K562 (cell line): ENCODE data around the gene HARS1. TPM values are rescaled to one million over a fixed set of nuclear protein-coding genes. Genes with fewer than 3 reads are reported as not detected.

Experiments used
- CBFA2T2 ChIP-seq: fragments of 450-650 bp; conservative IDR thresholded peaks from 2 replicates; pipeline ENCODE4 v1.6.1; 2017; ENCODE audit warnings: mild to moderate bottlenecking
- CTBP1 ChIP-seq: fragments of 450-650 bp; IDR thresholded peaks from 2 replicates; pipeline ENCODE4 v1.6.1; 2016; ENCODE audit warnings: borderline replicate concordance
- FOSL1 ChIP-seq: fragments of 200-800 bp; sonication (Bioruptor generic); conservative IDR thresholded peaks from 2 replicates; pipeline ENCODE4 v1.6.1; 2016; ENCODE audit warnings: missing genetic modification characterization, missing compliant biosample characterization
- HSF4 ChIP-seq: fragments of 250-450 bp; sonication (Bioruptor Pico); IDR thresholded peaks from 2 replicates; pipeline ENCODE4 v2.1.2; 2022; ENCODE audit warnings: mild to moderate bottlenecking, moderate library complexity, borderline replicate concordance
- MTA1 ChIP-seq: fragments of 450-650 bp; IDR thresholded peaks from 2 replicates; pipeline ENCODE4 v1.6.1; 2017; ENCODE audit warnings: borderline replicate concordance
- NCOA4 ChIP-seq: fragments of 450-650 bp; IDR thresholded peaks from 2 replicates; pipeline ENCODE4 v1.6.1; 2018; ENCODE audit warnings: mild to moderate bottlenecking; ENCODE audit not compliant: partially characterized antibody
- NR2C1 ChIP-seq, 2 experiments: fragments of 450-650 bp; IDR thresholded peaks; 2 replicates each; pipeline ENCODE4 v1.6.1; 2017; ENCODE audit warnings: mild to moderate bottlenecking in 2 of 2, antibody characterized with exemption in 1 of 2, inconsistent platforms in 1 of 2, missing compliant biosample characterization in 1 of 2, missing genetic modification characterization in 1 of 2
- RBBP5 ChIP-seq: fragments of 200-600 bp; sonication (generic); IDR thresholded peaks from 2 replicates; pipeline ENCODE4 v1.6.1; 2012; ENCODE audit warnings: borderline replicate concordance, mild to moderate bottlenecking, low read length, control low read depth, inconsistent platforms; ENCODE audit not compliant: insufficient read depth, poor library complexity, severe bottlenecking
- UBTF ChIP-seq, 2 experiments: IDR thresholded peaks; 2 replicates each; pipeline ENCODE4 v1.6.1; 2012; ENCODE audit warnings: improper control_type of control experiment in 2 of 2, low read depth in 2 of 2, low read length in 2 of 2, borderline replicate concordance in 1 of 2
- ZFPM2 ChIP-seq: fragments of 250-450 bp; sonication (Bioruptor Pico); IDR thresholded peaks from 2 replicates; pipeline ENCODE4 v1.5.1; 2022; ENCODE audit warnings: mild to moderate bottlenecking
- ZNF212 ChIP-seq: fragments of 450-650 bp; formaldehyde crosslinking; IDR thresholded peaks from 2 replicates; pipeline ENCODE4 v1.4.0; 2020; ENCODE audit warnings: mild to moderate bottlenecking
- polyA plus RNA-seq, 8 experiments: library from polyadenylated mRNA; depleted of rRNA in 4 of 8; stranded (reverse) in 5 of 8; unstranded in 3 of 8; fragments of >200 nt; fragmentation: Nextera tagmentation in 2 of 8; fragmentation: Illumina TruSeq in 1 of 8; extraction: Ambion mirVana in 2 of 8; extraction: Trizol in 1 of 8; gene quantifications; 2 replicates each; pipeline versions ENCODE4 v1.2.1 to v1.2.3, GENCODE V29; 2011 to 2014; ENCODE audit warnings: inconsistent platforms in 1 of 8, missing spikeins in 1 of 8
- total RNA-seq, 7 experiments: library from RNA; depleted of rRNA in 6 of 7; stranded (reverse); fragments of >200 nt in 6 of 7; fragmentation: Illumina TruSeq in 2 of 7; extraction: Trizol in 2 of 7; gene quantifications; 2 replicates each; pipeline versions ENCODE4 v1.2.1 to v1.2.3, GENCODE V29; 2011 to 2021; ENCODE audit warnings: low replicate concordance in 1 of 7
- TF ChIP-seq, protein P1 (sequence below), 2 experiments: fragments of 450-650 bp; formaldehyde crosslinking in 1 of 2; IDR thresholded peaks; 2 replicates each; pipeline versions ENCODE4 v1.4.0 to v1.6.1; 2014 to 2020; ENCODE audit warnings: mild to moderate bottlenecking in 2 of 2, borderline replicate concordance in 1 of 2, low read depth in 1 of 2
- TF ChIP-seq, protein P2 (sequence below): fragments of 250-450 bp; sonication (Bioruptor Pico); IDR thresholded peaks from 2 replicates; pipeline ENCODE4 v1.5.0; 2020; ENCODE audit warnings: mild to moderate bottlenecking, borderline replicate concordance

Gene HARS1
- total and polyA plus RNA-seq, 9 of the 15 experiments (the other 6 are each of a cell fraction or from before 2014, with no cell fraction given), result 13.5 to 88.5 (median 75.2) TPM

DNA sequence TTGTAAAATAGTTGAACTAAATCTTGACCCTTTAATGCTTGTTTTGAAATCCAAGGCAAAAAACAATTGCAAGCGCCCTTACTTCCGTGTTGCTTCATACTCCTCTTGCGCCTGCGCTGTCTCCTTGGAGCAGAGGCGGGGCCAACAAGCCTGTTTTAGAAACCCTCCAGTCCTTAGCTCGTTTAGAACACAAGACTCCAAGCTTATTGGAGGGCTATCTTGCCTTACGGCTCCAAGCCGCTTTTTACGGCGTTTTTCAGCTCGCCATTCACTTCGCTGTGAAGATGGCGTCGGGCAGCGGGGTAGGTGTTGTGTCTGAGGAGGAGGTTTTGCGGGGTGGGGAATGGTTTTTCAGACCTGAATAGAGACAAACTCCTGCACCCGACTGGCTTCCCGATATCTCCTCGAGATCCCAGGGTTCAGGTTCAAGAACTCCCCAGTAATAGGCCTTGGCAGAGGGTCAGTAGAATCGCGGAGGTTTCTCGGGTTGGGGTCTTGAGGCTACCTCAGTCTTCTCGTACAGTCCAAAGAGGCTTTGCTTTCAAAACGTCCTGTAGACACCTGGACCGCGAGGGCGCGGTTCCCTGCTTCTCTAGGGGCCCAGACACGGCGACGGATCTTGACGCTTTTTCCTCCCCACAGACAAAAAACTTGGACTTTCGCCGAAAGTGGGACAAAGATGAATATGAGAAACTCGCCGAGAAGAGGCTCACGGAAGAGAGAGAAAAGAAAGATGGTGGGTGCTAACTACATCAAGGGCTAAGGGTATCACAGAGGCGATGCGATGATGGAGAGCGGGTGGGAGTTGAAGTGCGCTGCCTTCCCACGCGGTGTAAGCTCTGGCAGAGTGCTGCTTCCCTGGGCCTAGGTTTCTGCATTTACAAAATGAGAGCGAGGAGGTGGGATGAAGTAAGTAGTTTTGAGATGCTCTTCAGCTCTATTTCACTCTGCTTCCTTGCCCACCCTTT, 9.3 kb upstream of the HARS1 start, which contains the start of gene ZMAT2 (continued):
- TF ChIP-seq FOSL1 (tag) (0 out of 2 replicates have a peak, but pooled peaks have one; percentile 22), ZFPM2 (no peak), NR2C1 (IDR thresholded peaks at IDR 0.05) (no peak), NR2C1 (tag; IDR thresholded peaks at IDR 0.05) (no peak), CBFA2T2 (no peak), UBTF (IDR thresholded peaks at IDR 0.05; ENCODE audit: borderline replicate concordance in 1 of 2, low read depth in 2 of 2, low read length in 2 of 2) (no peak), ZNF212 (CRISPR knock-in tag) (no peak), NCOA4 (no peak), CTBP1 (no peak; the same call in 1 of the 2 replicates), HSF4 (CRISPR knock-in tag) (no peak), MTA1 (no peak), RBBP5 (no peak)
- TF ChIP-seq, protein P1, sequence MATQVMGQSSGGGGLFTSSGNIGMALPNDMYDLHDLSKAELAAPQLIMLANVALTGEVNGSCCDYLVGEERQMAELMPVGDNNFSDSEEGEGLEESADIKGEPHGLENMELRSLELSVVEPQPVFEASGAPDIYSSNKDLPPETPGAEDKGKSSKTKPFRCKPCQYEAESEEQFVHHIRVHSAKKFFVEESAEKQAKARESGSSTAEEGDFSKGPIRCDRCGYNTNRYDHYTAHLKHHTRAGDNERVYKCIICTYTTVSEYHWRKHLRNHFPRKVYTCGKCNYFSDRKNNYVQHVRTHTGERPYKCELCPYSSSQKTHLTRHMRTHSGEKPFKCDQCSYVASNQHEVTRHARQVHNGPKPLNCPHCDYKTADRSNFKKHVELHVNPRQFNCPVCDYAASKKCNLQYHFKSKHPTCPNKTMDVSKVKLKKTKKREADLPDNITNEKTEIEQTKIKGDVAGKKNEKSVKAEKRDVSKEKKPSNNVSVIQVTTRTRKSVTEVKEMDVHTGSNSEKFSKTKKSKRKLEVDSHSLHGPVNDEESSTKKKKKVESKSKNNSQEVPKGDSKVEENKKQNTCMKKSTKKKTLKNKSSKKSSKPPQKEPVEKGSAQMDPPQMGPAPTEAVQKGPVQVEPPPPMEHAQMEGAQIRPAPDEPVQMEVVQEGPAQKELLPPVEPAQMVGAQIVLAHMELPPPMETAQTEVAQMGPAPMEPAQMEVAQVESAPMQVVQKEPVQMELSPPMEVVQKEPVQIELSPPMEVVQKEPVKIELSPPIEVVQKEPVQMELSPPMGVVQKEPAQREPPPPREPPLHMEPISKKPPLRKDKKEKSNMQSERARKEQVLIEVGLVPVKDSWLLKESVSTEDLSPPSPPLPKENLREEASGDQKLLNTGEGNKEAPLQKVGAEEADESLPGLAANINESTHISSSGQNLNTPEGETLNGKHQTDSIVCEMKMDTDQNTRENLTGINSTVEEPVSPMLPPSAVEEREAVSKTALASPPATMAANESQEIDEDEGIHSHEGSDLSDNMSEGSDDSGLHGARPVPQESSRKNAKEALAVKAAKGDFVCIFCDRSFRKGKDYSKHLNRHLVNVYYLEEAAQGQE (IDR thresholded peaks at IDR 0.05; ENCODE audit: borderline replicate concordance), result no peak
- TF ChIP-seq, protein P1 (CRISPR knock-in tag; IDR thresholded peaks at IDR 0.05; ENCODE audit: low read depth), result no peak
- TF ChIP-seq, protein P2, sequence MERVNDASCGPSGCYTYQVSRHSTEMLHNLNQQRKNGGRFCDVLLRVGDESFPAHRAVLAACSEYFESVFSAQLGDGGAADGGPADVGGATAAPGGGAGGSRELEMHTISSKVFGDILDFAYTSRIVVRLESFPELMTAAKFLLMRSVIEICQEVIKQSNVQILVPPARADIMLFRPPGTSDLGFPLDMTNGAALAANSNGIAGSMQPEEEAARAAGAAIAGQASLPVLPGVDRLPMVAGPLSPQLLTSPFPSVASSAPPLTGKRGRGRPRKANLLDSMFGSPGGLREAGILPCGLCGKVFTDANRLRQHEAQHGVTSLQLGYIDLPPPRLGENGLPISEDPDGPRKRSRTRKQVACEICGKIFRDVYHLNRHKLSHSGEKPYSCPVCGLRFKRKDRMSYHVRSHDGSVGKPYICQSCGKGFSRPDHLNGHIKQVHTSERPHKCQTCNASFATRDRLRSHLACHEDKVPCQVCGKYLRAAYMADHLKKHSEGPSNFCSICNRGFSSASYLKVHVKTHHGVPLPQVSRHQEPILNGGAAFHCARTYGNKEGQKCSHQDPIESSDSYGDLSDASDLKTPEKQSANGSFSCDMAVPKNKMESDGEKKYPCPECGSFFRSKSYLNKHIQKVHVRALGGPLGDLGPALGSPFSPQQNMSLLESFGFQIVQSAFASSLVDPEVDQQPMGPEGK, result no peak
